ENCODE measurements around the gene OTOGL.

OTOGL gene

GRCh38 chr12:80401191-80401590, 301.9 kb downstream of the OTOGL start:
- no peak for DNase-seq

DNA sequence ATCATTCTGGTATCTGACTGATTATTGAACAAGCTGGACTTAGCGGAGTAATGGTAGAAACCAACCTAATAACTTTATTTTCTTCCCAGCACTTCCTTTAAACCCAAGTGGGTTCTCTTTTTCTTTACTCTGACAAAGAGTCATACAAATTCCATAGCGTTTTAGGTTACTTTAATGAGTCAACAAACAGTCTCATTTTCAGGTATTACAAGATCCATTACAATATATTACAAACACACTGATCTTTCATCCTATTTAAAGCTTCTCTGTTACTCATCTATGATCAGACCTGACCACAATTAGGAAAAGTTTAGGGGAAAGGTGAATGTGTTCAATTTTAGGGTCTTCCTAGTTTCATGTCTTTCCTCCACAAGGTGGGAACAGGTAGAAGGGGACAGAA, 305.3 kb downstream of the OTOGL start:
- DNase-seq = no peak

- DNase-seq = no peak
Observed at GRCh38 chr12:80406253-80406652, 306.9 kb downstream of the OTOGL start.

DNA sequence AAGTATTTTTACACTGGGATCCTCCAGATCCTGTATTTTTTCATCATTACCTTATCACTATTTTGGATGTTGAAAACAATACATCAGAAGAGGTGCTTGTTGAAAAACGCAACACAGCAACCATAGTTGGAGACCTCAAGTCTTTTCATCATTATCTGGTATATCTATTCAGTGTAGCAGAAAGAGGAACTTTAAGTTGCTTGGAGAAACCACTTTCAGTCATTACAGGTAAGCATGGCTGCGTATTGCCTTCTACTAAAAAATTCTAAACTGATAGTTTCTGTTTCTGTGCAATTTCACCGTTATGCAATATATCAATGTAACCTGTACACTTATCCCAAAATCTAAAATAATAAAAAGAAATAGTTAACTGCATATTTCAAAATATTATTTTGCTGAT, 312.4 kb downstream of the OTOGL start:
- DNase-seq = no peak

- peak; percentile 86 for DNase-seq
Observed at GRCh38 chr12:80412343-80412953, 313.1 kb downstream of the OTOGL start.

- DNase-seq = no peak
Observed at GRCh38 chr12:80413462-80413861, 314.1 kb downstream of the OTOGL start.

GRCh38 chr12:80415466-80415865, 316.1 kb downstream of the OTOGL start:
- no peak for DNase-seq

- DNase-seq = no peak
Observed at GRCh38 chr12:80419644-80420043, 320.3 kb downstream of the OTOGL start.

DNA sequence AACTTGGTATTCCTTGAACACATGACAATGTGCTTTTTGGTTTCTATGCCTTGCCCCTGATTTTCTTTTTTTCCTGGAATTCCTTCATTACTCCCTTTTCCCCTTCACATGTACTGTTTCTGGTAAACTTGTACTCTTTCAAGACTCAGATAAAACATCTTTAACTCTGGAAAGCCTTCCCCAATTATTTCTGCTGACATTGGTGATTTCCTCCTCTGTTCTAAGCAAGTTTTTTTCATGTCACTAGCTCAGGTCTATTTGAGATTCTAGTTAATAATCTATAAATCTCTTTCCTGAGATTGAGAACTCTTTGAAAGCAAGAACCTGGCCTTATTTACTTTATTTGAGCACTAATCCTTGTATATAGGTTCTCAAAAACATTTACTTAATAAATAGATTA, 320.7 kb downstream of the OTOGL start:
- DNase-seq = no peak

DNA sequence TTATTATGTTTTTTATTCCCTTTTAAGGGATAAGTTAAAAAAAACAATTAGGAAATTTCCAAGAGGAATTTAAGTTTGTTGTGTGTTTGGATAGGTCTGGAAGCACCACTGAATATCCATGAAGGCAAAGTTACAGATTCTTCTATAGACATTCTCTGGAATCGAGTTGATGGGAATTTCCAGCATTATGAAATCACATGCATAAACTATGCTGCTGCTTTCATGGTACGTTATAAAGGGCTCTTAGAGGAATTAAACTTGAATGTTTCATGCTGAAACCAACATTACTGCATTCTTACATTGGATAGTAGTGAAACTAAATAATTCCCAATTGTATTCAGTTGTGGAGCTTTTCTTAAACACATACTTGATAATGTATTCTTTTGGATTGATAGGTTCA, 323.2 kb downstream of the OTOGL start:
- DNase-seq = no peak

Measured in NCI-H82 (cell line).